WTC11 (cell line): ENCODE results near the gene ARHGEF12. TPM values are rescaled to one million over a fixed set of nuclear protein-coding genes. Genes with fewer than 3 reads are reported as not detected.

Source experiments
- ATAC-seq: fragments of 200-7000 bp; cut with Tn5 transposase; 2 replicates; pipeline ENCODE4 v1.10.0; 2021; ENCODE audit warnings: mild to moderate bottlenecking, moderate library complexity
- CTCF ChIA-PET: fragments of 300-600 bp; sonication (Branson Sonifier 250); formaldehyde crosslinking; loops from one replicate; lab custom pipeline; 2021; ENCODE audit warnings: antibody characterized with exemption; lab: Charles Lee
- POLR2A ChIA-PET: fragments of 350-600 bp; sonication (Branson Sonifier 250); formaldehyde crosslinking; loops from one replicate; lab custom pipeline; 2021; ENCODE audit warnings: antibody characterized with exemption; lab: Charles Lee
- DNase-seq: peaks from one replicate; pipeline ENCODE4 v3.0.0; 2021; ENCODE audit warnings: low spot score
- H3K27ac Mint-ChIP-seq: 2 replicates; pipeline ENCODE4 v1.8.0; 2021; ENCODE audit warnings: mixed read lengths
- H3K27me3 Mint-ChIP-seq: 2 replicates; pipeline ENCODE4 v1.8.0; 2021; ENCODE audit warnings: low read depth, mild to moderate bottlenecking, moderate library complexity, mixed read lengths
- H3K36me3 Mint-ChIP-seq: 2 replicates; pipeline ENCODE4 v1.8.0; 2021; ENCODE audit warnings: mixed read lengths
- H3K4me1 Mint-ChIP-seq: 2 replicates; pipeline ENCODE4 v1.8.0; 2022; ENCODE audit warnings: mixed read lengths
- H3K4me3 Mint-ChIP-seq: 2 replicates; pipeline ENCODE4 v1.8.0; 2021; ENCODE audit warnings: mild to moderate bottlenecking, moderate library complexity, mixed read lengths
- H3K9me3 Mint-ChIP-seq: 2 replicates; pipeline ENCODE4 v1.8.0; 2021; ENCODE audit warnings: mixed read lengths
- ARID4B ChIP-seq: sonication (generic); formaldehyde crosslinking; IDR thresholded peaks from 2 replicates; pipeline ENCODE4 v1.8.0; 2023; ENCODE audit warnings: missing genetic modification reagents, mild to moderate bottlenecking, borderline replicate concordance
- ATF1 ChIP-seq: sonication (generic); formaldehyde crosslinking; IDR thresholded peaks from 2 replicates; pipeline ENCODE4 v1.8.1; 2023; ENCODE audit warnings: mild to moderate bottlenecking, moderate library complexity, missing genetic modification reagents
- ATF3 ChIP-seq: sonication (generic); formaldehyde crosslinking; conservative IDR thresholded peaks from 2 replicates; pipeline ENCODE4 v1.8.1; 2022; ENCODE audit warnings: mild to moderate bottlenecking, missing genetic modification reagents
- ETV6 ChIP-seq: sonication (generic); formaldehyde crosslinking; IDR thresholded peaks from 2 replicates; pipeline ENCODE4 v1.8.1; 2022; ENCODE audit warnings: mild to moderate bottlenecking, missing genetic modification reagents
- GRHL2 ChIP-seq: fragments of 250-450 bp; sonication (Bioruptor Pico); IDR thresholded peaks from 2 replicates; pipeline ENCODE4 v1.8.0; 2022; ENCODE audit warnings: mild to moderate bottlenecking, moderate library complexity; ENCODE audit not compliant: insufficient replicate concordance, severe bottlenecking
- GTF2I ChIP-seq: fragments of 250-450 bp; sonication (Bioruptor Pico); conservative IDR thresholded peaks from 2 replicates; pipeline ENCODE4 v1.4.0; 2021; ENCODE audit warnings: mild to moderate bottlenecking
- KAT7 ChIP-seq: sonication (generic); formaldehyde crosslinking; IDR thresholded peaks from 2 replicates; pipeline ENCODE4 v1.8.1; 2023; ENCODE audit warnings: missing genetic modification reagents, mild to moderate bottlenecking, borderline replicate concordance
- MXD4 ChIP-seq: fragments of 250-450 bp; sonication (Bioruptor Pico); IDR thresholded peaks from 2 replicates; pipeline ENCODE4 v1.8.0; 2021; ENCODE audit warnings: mild to moderate bottlenecking, moderate library complexity, borderline replicate concordance
- NFATC4 ChIP-seq: fragments of 250-450 bp; sonication (Bioruptor Pico); IDR thresholded peaks from 2 replicates; pipeline ENCODE4 v1.9.0; 2021; ENCODE audit warnings: mild to moderate bottlenecking
- NFYB ChIP-seq: sonication (generic); formaldehyde crosslinking; conservative IDR thresholded peaks from 2 replicates; pipeline ENCODE4 v1.8.0; 2022; ENCODE audit warnings: low read depth, missing genetic modification reagents
- NR3C1 ChIP-seq: sonication (generic); formaldehyde crosslinking; conservative IDR thresholded peaks from 2 replicates; pipeline ENCODE4 v1.8.1; 2023; ENCODE audit warnings: low read depth, mild to moderate bottlenecking, missing genetic modification reagents
- SMAD4 ChIP-seq: sonication (generic); formaldehyde crosslinking; IDR thresholded peaks from 2 replicates; pipeline ENCODE4 v1.8.0; 2022; ENCODE audit warnings: mild to moderate bottlenecking, missing genetic modification reagents
- SP1 ChIP-seq: sonication (generic); formaldehyde crosslinking; conservative IDR thresholded peaks from 2 replicates; pipeline ENCODE4 v1.8.1; 2022; ENCODE audit warnings: missing genetic modification reagents
- USF1 ChIP-seq: sonication (generic); formaldehyde crosslinking; IDR thresholded peaks from 2 replicates; pipeline ENCODE4 v1.8.0; 2022; ENCODE audit warnings: mild to moderate bottlenecking, missing genetic modification reagents
- ZBTB43 ChIP-seq: sonication (generic); formaldehyde crosslinking; IDR thresholded peaks from 2 replicates; pipeline ENCODE4 v1.8.1; 2023; ENCODE audit warnings: mild to moderate bottlenecking, missing genetic modification reagents
- ZNF219 ChIP-seq: sonication (generic); formaldehyde crosslinking; IDR thresholded peaks from 2 replicates; pipeline ENCODE4 v1.8.0; 2023; ENCODE audit warnings: missing genetic modification reagents, mild to moderate bottlenecking, borderline replicate concordance
- ZNF396 ChIP-seq: fragments of 250-450 bp; sonication (Bioruptor Pico); IDR thresholded peaks from 2 replicates; pipeline ENCODE4 v1.8.0; 2021; ENCODE audit warnings: mild to moderate bottlenecking, moderate library complexity, borderline replicate concordance
- ZNF512 ChIP-seq: sonication (generic); formaldehyde crosslinking; IDR thresholded peaks from 2 replicates; pipeline ENCODE4 v1.8.1; 2022; ENCODE audit warnings: missing genetic modification reagents, borderline replicate concordance
- total RNA-seq: library from RNA; stranded (reverse); gene quantifications from 3 replicates; pipeline ENCODE4 v1.2.3, GENCODE V29; 2021
- TF ChIP-seq, protein P1 (sequence below): sonication (generic); formaldehyde crosslinking; IDR thresholded peaks from 2 replicates; pipeline ENCODE4 v1.8.0; 2022; ENCODE audit warnings: mild to moderate bottlenecking, missing genetic modification reagents
- TF ChIP-seq, protein P2 (sequence below): sonication (generic); formaldehyde crosslinking; IDR thresholded peaks from 2 replicates; pipeline ENCODE4 v1.8.0; 2023; ENCODE audit warnings: missing genetic modification reagents
- TF ChIP-seq, protein P3 (sequence below): fragments of 250-450 bp; sonication (Bioruptor Pico); IDR thresholded peaks from 2 replicates; pipeline ENCODE4 v1.9.0; 2021; ENCODE audit warnings: mild to moderate bottlenecking
- TF ChIP-seq, protein P4 (sequence below): sonication (generic); formaldehyde crosslinking; IDR thresholded peaks from 2 replicates; pipeline ENCODE4 v1.8.1; 2023; ENCODE audit warnings: mild to moderate bottlenecking, moderate library complexity, missing genetic modification reagents

ARHGEF12 gene
- total RNA-seq, 1 experiment from 2014 or later: 35.8 TPM

GRCh38 chr11:120467627-120468026 lies 131.4 kb downstream of the ARHGEF12 start (continued):
- TF ChIP-seq ARID4B (CRISPR knock-in tag) (no peak), SP1 (CRISPR knock-in tag) (no peak), ATF3 (no peak), NR3C1 (no peak), USF1 (no peak), KAT7 (no peak), SMAD4 (no peak), ZNF219 (CRISPR knock-in tag) (no peak)
- TF ChIP-seq, protein P1, sequence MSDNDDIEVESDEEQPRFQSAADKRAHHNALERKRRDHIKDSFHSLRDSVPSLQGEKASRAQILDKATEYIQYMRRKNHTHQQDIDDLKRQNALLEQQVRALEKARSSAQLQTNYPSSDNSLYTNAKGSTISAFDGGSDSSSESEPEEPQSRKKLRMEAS (CRISPR knock-in tag): no peak

GRCh38 chr11:120471131-120471530 lies 134.9 kb downstream of the ARHGEF12 start:
- no peak for ATAC-seq
- POLR2A ChIA-PET: no interaction called here
- no peaks in the 10 kb centered on the region for H3K9me3 Mint-ChIP-seq
- H3K36me3 Mint-ChIP-seq: peaks cover 41% of the 10 kb centered on the region
- TF ChIP-seq ZBTB43 (CRISPR knock-in tag) (no peak), MXD4 (no peak), KAT7 (no peak), ATF1 (no peak), NR3C1 (no peak), ZNF512 (CRISPR knock-in tag) (no peak), NFATC4 (CRISPR knock-in tag) (no peak), ETV6 (no peak), GTF2I (CRISPR knock-in tag) (no peak), ZNF396 (CRISPR knock-in tag) (no peak), ZNF219 (CRISPR knock-in tag) (no peak), NFYB (CRISPR knock-in tag) (no peak), GRHL2 (CRISPR knock-in tag) (no peak)
- TF ChIP-seq, protein P2, sequence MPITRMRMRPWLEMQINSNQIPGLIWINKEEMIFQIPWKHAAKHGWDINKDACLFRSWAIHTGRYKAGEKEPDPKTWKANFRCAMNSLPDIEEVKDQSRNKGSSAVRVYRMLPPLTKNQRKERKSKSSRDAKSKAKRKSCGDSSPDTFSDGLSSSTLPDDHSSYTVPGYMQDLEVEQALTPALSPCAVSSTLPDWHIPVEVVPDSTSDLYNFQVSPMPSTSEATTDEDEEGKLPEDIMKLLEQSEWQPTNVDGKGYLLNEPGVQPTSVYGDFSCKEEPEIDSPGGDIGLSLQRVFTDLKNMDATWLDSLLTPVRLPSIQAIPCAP (CRISPR knock-in tag): no peak
- TF ChIP-seq, protein P3, sequence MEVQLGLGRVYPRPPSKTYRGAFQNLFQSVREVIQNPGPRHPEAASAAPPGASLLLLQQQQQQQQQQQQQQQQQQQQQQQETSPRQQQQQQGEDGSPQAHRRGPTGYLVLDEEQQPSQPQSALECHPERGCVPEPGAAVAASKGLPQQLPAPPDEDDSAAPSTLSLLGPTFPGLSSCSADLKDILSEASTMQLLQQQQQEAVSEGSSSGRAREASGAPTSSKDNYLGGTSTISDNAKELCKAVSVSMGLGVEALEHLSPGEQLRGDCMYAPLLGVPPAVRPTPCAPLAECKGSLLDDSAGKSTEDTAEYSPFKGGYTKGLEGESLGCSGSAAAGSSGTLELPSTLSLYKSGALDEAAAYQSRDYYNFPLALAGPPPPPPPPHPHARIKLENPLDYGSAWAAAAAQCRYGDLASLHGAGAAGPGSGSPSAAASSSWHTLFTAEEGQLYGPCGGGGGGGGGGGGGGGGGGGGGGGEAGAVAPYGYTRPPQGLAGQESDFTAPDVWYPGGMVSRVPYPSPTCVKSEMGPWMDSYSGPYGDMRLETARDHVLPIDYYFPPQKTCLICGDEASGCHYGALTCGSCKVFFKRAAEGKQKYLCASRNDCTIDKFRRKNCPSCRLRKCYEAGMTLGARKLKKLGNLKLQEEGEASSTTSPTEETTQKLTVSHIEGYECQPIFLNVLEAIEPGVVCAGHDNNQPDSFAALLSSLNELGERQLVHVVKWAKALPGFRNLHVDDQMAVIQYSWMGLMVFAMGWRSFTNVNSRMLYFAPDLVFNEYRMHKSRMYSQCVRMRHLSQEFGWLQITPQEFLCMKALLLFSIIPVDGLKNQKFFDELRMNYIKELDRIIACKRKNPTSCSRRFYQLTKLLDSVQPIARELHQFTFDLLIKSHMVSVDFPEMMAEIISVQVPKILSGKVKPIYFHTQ (CRISPR knock-in tag): no peak
- TF ChIP-seq, protein P4, sequence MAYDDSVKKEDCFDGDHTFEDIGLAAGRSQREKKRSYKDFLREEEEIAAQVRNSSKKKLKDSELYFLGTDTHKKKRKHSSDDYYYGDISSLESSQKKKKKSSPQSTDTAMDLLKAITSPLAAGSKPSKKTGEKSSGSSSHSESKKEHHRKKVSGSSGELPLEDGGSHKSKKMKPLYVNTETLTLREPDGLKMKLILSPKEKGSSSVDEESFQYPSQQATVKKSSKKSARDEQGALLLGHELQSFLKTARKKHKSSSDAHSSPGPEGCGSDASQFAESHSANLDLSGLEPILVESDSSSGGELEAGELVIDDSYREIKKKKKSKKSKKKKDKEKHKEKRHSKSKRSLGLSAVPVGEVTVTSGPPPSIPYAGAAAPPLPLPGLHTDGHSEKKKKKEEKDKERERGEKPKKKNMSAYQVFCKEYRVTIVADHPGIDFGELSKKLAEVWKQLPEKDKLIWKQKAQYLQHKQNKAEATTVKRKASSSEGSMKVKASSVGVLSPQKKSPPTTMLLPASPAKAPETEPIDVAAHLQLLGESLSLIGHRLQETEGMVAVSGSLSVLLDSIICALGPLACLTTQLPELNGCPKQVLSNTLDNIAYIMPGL (CRISPR knock-in tag): no peak
- no peak overlapping the region for H3K27ac Mint-ChIP-seq
- no peak overlapping the region for H3K4me3 Mint-ChIP-seq
- no peaks in the 10 kb centered on the region for H3K4me1 Mint-ChIP-seq
- CTCF ChIA-PET: no interaction called here
- DNase-seq: no peak
- no peaks in the 10 kb centered on the region for H3K27me3 Mint-ChIP-seq
